Measurements from ENCODE around the gene KRI1. TPM values are rescaled to one million over a fixed set of nuclear protein-coding genes. Genes with fewer than 3 reads are reported as not detected.
A peak's percentile ranks its signal among the peaks of the same experiment; 100 is the strongest.

KRI1 gene
- polyA plus RNA-seq, 4 donors = 14.8 to 21.2 (median 18.1) TPM

DNA sequence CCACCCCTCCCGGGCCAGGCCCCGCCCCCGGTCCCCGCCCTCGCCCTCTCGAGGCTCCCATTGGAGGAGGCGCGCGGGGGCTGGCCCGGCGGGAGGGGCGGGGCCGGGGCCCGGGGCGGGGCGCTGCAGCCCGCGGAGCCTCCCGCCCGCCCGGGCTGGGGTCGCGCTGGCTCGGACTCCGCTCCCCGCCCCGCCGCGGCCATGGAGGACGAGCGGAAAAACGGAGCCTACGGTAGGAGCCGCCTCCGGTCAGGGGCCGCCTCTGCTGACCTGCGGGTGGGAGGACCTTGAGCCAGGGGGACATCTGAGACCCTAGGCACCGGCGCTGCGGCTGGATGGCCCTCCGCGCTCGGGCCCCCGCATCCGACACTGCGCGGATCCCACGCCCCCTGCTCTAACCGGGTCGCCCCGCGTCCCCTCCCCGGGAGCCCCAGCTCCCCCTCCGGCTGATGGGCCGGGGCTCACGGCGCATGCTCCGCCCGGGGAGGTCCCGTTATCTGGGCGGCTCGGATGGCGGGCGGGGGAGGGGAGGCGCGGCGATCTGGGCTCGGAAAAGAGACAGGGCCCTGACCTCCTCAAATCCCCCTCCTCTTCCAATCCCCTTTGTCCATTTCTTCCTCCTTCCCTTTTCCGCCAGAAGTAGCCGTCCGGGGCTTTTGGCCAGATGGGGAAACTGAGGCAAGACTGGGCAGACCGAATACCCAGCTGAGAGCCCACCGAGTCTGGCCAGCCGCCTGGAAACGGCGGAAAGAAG, 36.7 kb upstream of the KRI1 start:
- Histone ChIP-seq H3K27me3 (ENCODE audit: control insufficient read depth in 3 of 3, insufficient read depth in 3 of 3, low read length in 3 of 3) (peaks cover 0 to 21% (median 0%) of the 10 kb centered on the region in 3 donors), H3K9me3 (ENCODE audit: control insufficient read depth in 2 of 2, insufficient read depth in 1 of 2, low read depth in 1 of 2, low read length in 1 of 2) (peaks cover 0 to 7% of the 10 kb centered on the region in 2 donors), H3K4me1 (ENCODE audit: control insufficient read depth in 3 of 3, insufficient read depth in 2 of 3, low read depth in 1 of 3, low read length in 2 of 3) (peaks cover 0 to 11% (median 1%) of the 10 kb centered on the region in 3 donors), H3K4me3 (ENCODE audit: low read depth in 1 of 3, low read length in 3 of 3) (peak overlapping the region; percentile 73 to 95 (median 82)), H3K27ac (ENCODE audit: low read depth in 1 of 3, low read length in 2 of 3) (peak overlapping the region; percentile 71 to 98 (median 73)), H3K36me3 (ENCODE audit: control insufficient read depth in 3 of 3, insufficient read depth in 2 of 3, low read depth in 1 of 3, low read length in 3 of 3) (no peaks in the 10 kb centered on the region)
- WGBS, 3 donors = 1 to 2% (median 1%) methylated on average over 40 to 76 of the region's 76 CpGs
- FAIRE-seq (no peak), DNase-seq (peak; percentile 70 to 82)

DNA sequence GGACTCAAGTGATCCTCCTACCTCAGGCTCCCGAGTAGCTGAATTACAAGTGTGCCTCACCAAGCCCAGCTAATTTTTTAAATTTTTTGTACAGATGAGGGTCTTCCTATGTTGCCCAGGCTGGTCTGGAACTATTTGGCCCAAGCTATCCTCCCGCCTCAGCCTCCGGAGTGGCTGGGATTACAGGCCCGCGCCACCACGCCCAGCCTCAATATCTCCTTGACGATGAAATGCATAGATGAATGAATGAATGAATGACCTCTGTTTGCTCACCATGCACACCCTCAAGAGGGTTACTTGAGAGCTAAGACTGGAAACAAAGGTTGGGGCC, 36.2 kb upstream of the KRI1 start:
- peak overlapping the region in 1 of 3 donors; percentile 11 for H3K4me3 ChIP-seq (ENCODE audit: low read depth in 1 of 3, low read length in 3 of 3)
- H3K27me3 ChIP-seq (ENCODE audit: control insufficient read depth in 3 of 3, insufficient read depth in 3 of 3, low read length in 3 of 3) = peaks cover 0 to 21% (median 0%) of the 10 kb centered on the region in 3 donors
- DNase-seq = no peak
- FAIRE-seq = no peak
- H3K9me3 ChIP-seq (ENCODE audit: control insufficient read depth in 2 of 2, insufficient read depth in 1 of 2, low read depth in 1 of 2, low read length in 1 of 2) = peaks cover 0 to 7% of the 10 kb centered on the region in 2 donors
- H3K36me3 ChIP-seq (ENCODE audit: control insufficient read depth in 3 of 3, insufficient read depth in 2 of 3, low read depth in 1 of 3, low read length in 3 of 3) = no peaks in the 10 kb centered on the region
- peaks cover 0 to 11% (median 1%) of the 10 kb centered on the region in 3 donors for H3K4me1 ChIP-seq (ENCODE audit: control insufficient read depth in 3 of 3, insufficient read depth in 2 of 3, low read depth in 1 of 3, low read length in 2 of 3)
- H3K27ac ChIP-seq (ENCODE audit: low read depth in 1 of 3, low read length in 2 of 3) = no peak overlapping the region
- WGBS, 3 donors = 24 to 26% (median 24%) methylated on average over 7 of the region's 7 CpGs

DNA sequence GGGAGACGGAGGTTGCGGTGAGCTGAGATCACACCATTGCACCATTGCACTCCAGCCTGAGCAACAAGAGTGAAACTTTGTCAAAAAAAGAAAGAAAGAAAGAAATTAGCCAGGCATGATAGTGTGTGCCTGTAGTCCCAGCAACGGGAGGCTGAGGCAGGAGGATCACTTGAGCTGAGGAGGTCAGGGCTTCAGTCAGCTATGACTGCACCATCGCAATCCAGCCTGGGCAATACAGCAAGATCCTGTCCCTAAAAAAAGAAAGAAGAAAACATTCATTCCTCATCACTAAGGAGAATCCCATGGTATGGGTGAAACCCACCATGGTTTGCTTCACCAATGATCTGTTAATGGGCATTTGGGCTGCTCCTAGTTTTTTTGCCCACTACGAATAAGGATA, 34.3 kb upstream of the KRI1 start:
- peaks cover 0 to 11% (median 1%) of the 10 kb centered on the region in 3 donors for H3K4me1 ChIP-seq (ENCODE audit: control insufficient read depth in 3 of 3, insufficient read depth in 2 of 3, low read depth in 1 of 3, low read length in 2 of 3)
- H3K27me3 ChIP-seq (ENCODE audit: control insufficient read depth in 3 of 3, insufficient read depth in 3 of 3, low read length in 3 of 3) = peaks cover 0 to 21% (median 0%) of the 10 kb centered on the region in 3 donors
- peaks cover 0 to 7% of the 10 kb centered on the region in 2 donors for H3K9me3 ChIP-seq (ENCODE audit: control insufficient read depth in 2 of 2, insufficient read depth in 1 of 2, low read depth in 1 of 2, low read length in 1 of 2)
- WGBS, 3 donors = 95% methylated on average over 5 of the region's 5 CpGs
- no peak overlapping the region for H3K27ac ChIP-seq (ENCODE audit: low read depth in 1 of 3, low read length in 2 of 3)
- DNase-seq (no peak), FAIRE-seq (no peak)
- no peak overlapping the region for H3K4me3 ChIP-seq (ENCODE audit: low read depth in 1 of 3, low read length in 3 of 3)
- H3K36me3 ChIP-seq (ENCODE audit: control insufficient read depth in 3 of 3, insufficient read depth in 2 of 3, low read depth in 1 of 3, low read length in 3 of 3) = no peaks in the 10 kb centered on the region

DNA sequence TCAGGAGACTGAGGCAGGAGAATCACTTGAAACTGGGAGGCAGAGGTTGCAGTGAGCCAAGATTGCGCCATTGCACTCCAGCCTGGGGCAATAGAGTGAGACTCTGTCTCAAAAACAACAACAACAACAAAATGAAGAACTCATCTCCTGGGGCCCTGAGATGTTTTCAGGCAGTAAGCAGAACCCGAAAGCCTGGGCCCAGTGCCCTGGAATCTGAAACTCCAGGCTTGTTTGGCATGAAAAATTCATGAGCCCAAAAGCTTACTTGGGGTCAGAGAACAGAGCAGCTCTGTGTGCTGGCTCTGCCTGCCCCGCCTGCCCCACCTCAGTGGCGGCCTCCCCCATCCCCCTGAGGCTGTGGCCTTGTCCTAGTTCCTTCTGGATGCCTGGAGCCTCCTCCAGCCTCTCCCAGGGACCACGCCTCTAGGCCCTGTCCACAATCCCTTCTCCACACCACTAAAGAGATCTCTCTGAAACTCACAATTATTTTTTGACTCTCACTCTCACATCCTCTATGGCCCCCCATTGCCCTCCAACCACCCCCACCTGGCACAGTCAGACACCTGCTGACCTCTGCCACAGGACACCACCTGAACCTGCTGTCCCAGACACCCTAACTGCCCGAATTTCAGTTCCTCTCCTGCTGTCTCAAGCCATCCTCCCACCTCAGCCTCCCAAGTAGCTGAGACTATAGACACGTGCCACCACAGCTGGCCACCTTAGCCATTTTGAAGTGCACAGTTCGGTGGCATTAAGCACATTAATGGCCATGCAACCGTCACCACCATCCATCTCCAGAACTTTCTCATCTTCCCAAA, 28.2 kb upstream of the KRI1 start:
- Histone ChIP-seq H3K27ac (ENCODE audit: low read depth in 1 of 3, low read length in 2 of 3) (peak overlapping the region in 1 of 3 donors; percentile 49), H3K9me3 (ENCODE audit: control insufficient read depth in 2 of 2, insufficient read depth in 1 of 2, low read depth in 1 of 2, low read length in 1 of 2) (no peaks in the 10 kb centered on the region), H3K4me1 (ENCODE audit: control insufficient read depth in 3 of 3, insufficient read depth in 2 of 3, low read depth in 1 of 3, low read length in 2 of 3) (no peaks in the 10 kb centered on the region), H3K27me3 (ENCODE audit: control insufficient read depth in 3 of 3, insufficient read depth in 3 of 3, low read length in 3 of 3) (no peaks in the 10 kb centered on the region), H3K36me3 (ENCODE audit: control insufficient read depth in 3 of 3, insufficient read depth in 2 of 3, low read depth in 1 of 3, low read length in 3 of 3) (no peaks in the 10 kb centered on the region), H3K4me3 (ENCODE audit: low read depth in 1 of 3, low read length in 3 of 3) (no peak overlapping the region)
- FAIRE-seq (no peak), DNase-seq (no peak)
- 59 to 73% (median 66%) methylated on average over 9 of the region's 9 CpGs for WGBS, 3 donors

DNA sequence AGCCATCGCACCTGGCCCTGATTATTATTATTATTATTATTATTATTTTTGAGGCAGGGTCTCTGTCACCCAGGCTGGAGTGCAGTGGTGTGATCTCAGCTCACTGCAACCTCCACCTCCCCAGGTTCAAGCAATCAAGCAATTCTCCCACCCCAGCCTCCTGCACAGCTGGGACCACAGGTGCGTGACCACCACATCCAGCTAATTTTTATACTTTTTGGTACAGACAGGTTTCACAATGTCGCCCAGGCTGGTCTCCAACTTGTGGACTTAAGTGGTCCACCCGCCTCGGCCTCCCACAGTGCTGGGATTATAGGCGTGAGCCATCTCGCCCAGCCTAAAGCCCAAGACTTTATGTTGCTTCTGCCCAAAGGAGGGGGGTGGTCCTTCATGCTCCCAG, 27.3 kb upstream of the KRI1 start:
- 94 to 96% (median 96%) methylated on average over 7 of the region's 7 CpGs for WGBS, 3 donors
- no peak for FAIRE-seq

DNA sequence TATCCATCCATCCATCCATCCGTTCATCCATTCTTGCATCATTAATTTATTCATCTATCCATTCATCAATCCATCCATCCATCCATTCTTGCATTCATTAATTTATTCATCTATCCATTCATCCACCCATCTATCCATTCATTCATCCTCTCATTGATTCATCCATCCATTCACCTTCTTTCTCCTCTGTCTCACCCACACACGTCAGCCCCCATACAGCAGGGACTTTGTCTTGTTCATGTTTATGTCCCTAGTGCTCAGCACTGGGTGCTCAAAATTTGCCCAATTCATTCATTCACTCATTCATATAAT, 22.0 kb upstream of the KRI1 start:
- no peak for DNase-seq
- H3K9me3 ChIP-seq (ENCODE audit: control insufficient read depth in 2 of 2, insufficient read depth in 1 of 2, low read depth in 1 of 2, low read length in 1 of 2) = no peaks in the 10 kb centered on the region
- no peak for FAIRE-seq
- H3K36me3 ChIP-seq (ENCODE audit: control insufficient read depth in 3 of 3, insufficient read depth in 2 of 3, low read depth in 1 of 3, low read length in 3 of 3) = peaks cover 0 to 15% (median 4%) of the 10 kb centered on the region in 3 donors
- H3K27me3 ChIP-seq (ENCODE audit: control insufficient read depth in 3 of 3, insufficient read depth in 3 of 3, low read length in 3 of 3) = peaks cover 0 to 5% (median 0%) of the 10 kb centered on the region in 3 donors
- H3K4me3 ChIP-seq (ENCODE audit: low read depth in 1 of 3, low read length in 3 of 3) = no peak overlapping the region
- no peaks in the 10 kb centered on the region for H3K4me1 ChIP-seq (ENCODE audit: control insufficient read depth in 3 of 3, insufficient read depth in 2 of 3, low read depth in 1 of 3, low read length in 2 of 3)
- WGBS, 3 donors = 89 to 93% (median 92%) methylated on average over 2 of the region's 2 CpGs
- H3K27ac ChIP-seq (ENCODE audit: low read depth in 1 of 3, low read length in 2 of 3) = no peak overlapping the region

More for the DNA sequence above, 27.3 kb upstream of the KRI1 start:
- no peak for DNase-seq
- H3K27me3 ChIP-seq (ENCODE audit: control insufficient read depth in 3 of 3, insufficient read depth in 3 of 3, low read length in 3 of 3) = no peaks in the 10 kb centered on the region
- H3K9me3 ChIP-seq (ENCODE audit: control insufficient read depth in 2 of 2, insufficient read depth in 1 of 2, low read depth in 1 of 2, low read length in 1 of 2) = no peaks in the 10 kb centered on the region
- no peaks in the 10 kb centered on the region for H3K36me3 ChIP-seq (ENCODE audit: control insufficient read depth in 3 of 3, insufficient read depth in 2 of 3, low read depth in 1 of 3, low read length in 3 of 3)
- H3K4me1 ChIP-seq (ENCODE audit: control insufficient read depth in 3 of 3, insufficient read depth in 2 of 3, low read depth in 1 of 3, low read length in 2 of 3) = no peaks in the 10 kb centered on the region
- no peak overlapping the region for H3K4me3 ChIP-seq (ENCODE audit: low read depth in 1 of 3, low read length in 3 of 3)
- H3K27ac ChIP-seq (ENCODE audit: low read depth in 1 of 3, low read length in 2 of 3) = no peak overlapping the region

DNA sequence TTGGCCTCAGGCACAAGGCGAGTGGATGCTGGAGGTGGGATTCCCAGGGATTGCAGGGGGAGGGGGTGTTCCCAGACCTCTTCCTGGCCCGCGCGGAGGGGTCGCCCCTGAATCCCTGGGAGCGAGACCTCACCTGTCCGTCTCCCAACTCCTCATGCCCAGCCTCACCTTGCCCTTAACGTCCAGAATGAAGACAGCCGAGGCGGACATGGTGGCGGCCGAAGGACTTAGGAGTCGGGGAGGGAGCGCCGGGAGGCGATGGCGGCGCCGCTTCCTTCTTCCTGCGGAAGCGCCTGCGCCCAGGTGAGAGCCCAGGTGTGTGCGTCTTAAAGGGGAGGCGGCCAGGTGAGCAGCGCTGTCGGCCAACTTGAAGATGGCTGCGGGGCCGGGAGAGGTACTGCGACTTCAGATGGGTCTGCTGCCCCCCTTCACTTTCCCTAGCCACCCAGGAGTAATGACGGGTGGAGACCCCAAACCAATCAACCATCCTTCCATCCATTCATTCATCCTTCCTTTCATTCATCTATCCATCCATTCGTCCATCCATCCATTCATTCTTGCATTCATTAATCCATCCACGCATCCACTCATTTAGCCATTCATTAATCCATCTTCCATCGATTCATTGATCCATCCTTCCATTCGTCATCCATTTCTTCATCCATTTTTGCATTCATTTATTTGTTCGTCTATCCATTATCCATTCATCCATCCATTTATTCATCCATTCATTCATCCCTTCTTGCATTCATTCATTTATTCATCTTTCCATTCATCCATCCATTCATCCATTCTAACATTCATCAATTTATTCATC, 21.4 kb upstream of the KRI1 start, which contains the start of gene AP1M2:
AP1M2 (minus strand) TSS at position 291 of the 817 bp plus-strand sequence; CDS start at position 210, 81 bp downstream.
- Histone ChIP-seq H3K4me3 (ENCODE audit: low read depth in 1 of 3, low read length in 3 of 3) (peak within 1 kb of the TSS; percentile 41 to 77 (median 76)), H3K27me3 (ENCODE audit: control insufficient read depth in 3 of 3, insufficient read depth in 3 of 3, low read length in 3 of 3) (peaks cover 0 to 5% (median 0%) of the 10 kb centered on the region in 3 donors), H3K9me3 (ENCODE audit: control insufficient read depth in 2 of 2, insufficient read depth in 1 of 2, low read depth in 1 of 2, low read length in 1 of 2) (no peaks in the 10 kb centered on the region), H3K27ac (ENCODE audit: low read depth in 1 of 3, low read length in 2 of 3) (peak within 1 kb of the TSS; percentile 36 to 55 (median 53)), H3K4me1 (ENCODE audit: control insufficient read depth in 3 of 3, insufficient read depth in 2 of 3, low read depth in 1 of 3, low read length in 2 of 3) (no peaks in the 10 kb centered on the region), H3K36me3 (ENCODE audit: control insufficient read depth in 3 of 3, insufficient read depth in 2 of 3, low read depth in 1 of 3, low read length in 3 of 3) (peaks cover 0 to 18% (median 4%) of the 10 kb centered on the region in 3 donors)
- DNase-seq (peak; percentile 76 to 83), FAIRE-seq (no peak)
- WGBS, 3 donors = 10 to 28% (median 20%) methylated on average over 31 to 35 of the region's 35 CpGs

DNA sequence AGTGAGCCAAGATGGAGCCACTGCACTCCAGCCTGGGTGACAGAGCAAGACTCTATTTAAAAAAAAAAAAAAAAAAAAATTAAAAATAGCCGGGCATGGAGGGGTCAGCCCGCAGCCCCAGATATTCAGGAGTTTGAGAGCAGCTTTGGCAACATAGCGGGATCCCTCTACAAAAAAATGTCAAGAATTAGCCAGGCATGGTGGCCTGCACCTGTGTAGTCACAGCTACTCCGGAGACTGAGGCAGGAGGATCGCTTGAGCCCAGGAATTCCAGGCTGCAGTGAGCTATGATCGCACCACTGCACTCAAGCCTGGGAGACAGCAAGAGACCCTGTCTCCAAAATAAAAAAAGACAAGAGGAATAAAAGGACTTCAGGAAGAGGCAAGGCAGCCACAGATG, 20.6 kb upstream of the KRI1 start:
- H3K4me3 ChIP-seq (ENCODE audit: low read depth in 1 of 3, low read length in 3 of 3) = peak overlapping the region in 2 of 3 donors; percentile 76 to 77
- 34 to 70% (median 46%) methylated on average over 6 of the region's 6 CpGs for WGBS, 3 donors
- FAIRE-seq (no peak), DNase-seq (no peak)
- no peaks in the 10 kb centered on the region for H3K4me1 ChIP-seq (ENCODE audit: control insufficient read depth in 3 of 3, insufficient read depth in 2 of 3, low read depth in 1 of 3, low read length in 2 of 3)
- no peaks in the 10 kb centered on the region for H3K9me3 ChIP-seq (ENCODE audit: control insufficient read depth in 2 of 2, insufficient read depth in 1 of 2, low read depth in 1 of 2, low read length in 1 of 2)
- H3K36me3 ChIP-seq (ENCODE audit: control insufficient read depth in 3 of 3, insufficient read depth in 2 of 3, low read depth in 1 of 3, low read length in 3 of 3) = peaks cover 0 to 26% (median 4%) of the 10 kb centered on the region in 3 donors
- no peak overlapping the region for H3K27ac ChIP-seq (ENCODE audit: low read depth in 1 of 3, low read length in 2 of 3)
- peaks cover 0 to 5% (median 0%) of the 10 kb centered on the region in 3 donors for H3K27me3 ChIP-seq (ENCODE audit: control insufficient read depth in 3 of 3, insufficient read depth in 3 of 3, low read length in 3 of 3)

Data from small intestine (tissue), 7 donors.